HG02759 (cell line): ENCODE measurements around the gene COA5.

Experiments
- ATAC-seq: cut with Tn5 transposase; IDR thresholded peaks from one replicate; pipeline ENCODE4 v1.9.1; 2021; ENCODE audit warnings: mild to moderate bottlenecking, moderate library complexity; ENCODE audit not compliant: unreplicated experiment

The COA5 gene

DNA sequence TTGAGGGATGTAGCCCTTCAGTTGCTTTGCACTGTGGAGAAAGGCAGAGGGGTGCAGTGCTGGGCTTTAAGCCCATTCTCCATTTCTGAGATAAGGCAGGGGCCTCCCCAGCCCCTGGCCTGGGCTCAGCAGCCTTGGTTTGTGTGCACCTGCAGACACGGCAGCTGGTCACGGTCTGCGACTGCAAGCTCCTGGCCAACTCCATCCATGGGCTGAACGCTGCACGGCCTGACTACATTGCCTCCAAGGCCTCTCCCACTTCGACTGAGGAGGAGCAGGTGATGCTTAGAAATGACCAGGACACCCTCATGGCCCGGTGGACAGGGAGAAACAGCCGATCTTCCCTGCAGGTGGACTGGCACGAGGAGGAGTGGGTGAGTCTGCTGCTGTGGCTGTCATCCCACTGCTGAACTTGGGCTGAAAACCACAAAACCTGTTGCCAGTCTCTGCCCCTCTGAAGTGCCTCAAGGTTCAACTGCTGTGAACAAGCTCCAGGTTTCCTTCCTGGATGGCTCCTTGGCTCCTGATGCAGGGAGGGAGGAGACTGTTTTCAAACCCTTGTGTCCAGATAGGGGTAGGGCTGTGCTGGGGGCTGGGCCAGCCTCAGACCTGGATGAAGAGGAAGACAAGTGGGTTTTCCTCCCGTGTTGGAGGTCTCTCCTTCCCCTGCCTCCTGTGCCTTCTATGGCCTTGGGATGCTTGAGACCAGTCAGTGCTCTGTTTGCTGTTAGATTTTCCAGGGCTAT is 54.0 kb downstream of the COA5 start:
- ATAC-seq: no peak

DNA sequence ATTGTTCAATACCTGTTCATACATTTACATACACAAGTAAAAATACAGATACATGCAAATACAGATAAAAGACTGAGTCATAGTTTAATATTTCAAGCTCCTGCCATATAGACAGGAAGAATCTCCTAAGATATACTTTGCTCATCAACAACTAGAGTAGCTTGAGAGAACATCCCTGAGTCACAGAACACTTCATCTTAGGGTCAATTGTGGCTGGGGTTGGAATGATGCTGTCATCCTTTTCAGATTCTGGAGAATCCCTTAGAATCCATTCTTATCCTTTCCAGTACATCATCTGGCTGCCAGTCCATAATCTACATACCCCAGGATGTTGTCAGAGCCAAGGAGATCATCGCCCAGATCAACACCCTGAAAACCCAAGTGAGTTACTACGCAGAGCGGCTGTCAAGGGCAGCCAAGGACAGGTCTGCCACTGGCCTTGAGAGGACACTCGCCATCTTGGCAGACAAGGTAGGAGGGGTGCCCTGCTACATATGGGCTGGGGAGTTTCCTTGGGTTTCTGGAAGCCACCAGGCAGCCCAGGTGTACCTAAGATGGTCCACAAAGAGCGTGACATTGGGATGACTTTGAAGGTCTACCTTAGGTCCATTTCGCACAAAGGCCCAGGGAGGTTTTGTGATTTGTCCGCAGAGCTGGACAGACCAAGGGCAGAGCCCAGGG is 55.7 kb downstream of the COA5 start:
- ATAC-seq: no peak

DNA sequence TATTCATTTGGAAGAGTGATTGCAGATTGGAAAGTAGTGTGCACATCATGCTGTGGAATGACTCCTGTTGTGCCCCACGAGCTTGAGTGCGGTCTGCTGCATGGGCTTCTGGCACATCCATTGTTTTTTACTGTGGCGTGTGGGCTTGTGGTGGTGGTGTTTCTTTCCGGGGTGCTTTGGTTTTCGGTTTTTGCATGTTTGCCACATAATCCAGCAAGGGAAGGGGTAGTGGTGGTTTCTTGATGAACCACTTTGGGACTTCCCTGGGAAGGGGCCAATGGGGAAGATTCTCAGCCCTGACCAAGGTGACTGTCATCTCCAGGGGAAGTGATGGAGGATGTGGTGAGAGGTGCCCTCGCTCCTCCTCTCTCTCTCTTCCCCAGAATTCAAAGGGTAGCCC is 57.0 kb downstream of the COA5 start:
- ATAC-seq: no peak

DNA sequence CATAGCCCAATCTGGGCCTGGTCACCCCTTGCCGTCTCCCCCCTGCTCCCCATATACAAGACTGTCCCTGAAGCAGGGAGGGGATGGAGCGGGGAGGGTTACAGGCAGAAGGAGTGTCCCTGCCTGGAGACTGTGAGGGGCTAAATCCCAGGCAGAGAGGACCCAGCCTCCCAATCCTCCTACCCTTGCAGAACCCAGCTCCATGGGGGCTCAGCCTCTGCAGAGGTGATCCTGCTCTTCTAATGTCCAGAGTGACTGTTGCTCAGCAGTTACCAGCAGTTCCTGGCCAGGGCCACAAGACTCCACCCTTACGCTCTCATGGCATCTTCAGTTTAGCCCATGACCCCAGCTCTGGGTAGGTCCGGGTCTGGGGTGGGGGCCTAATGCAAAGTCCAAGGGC is 58.1 kb downstream of the COA5 start:
- no peak for ATAC-seq
